ENCODE results near the gene SH3BP1.
"Not testable (repeated sequence)": the region's sequence is repeated elsewhere in the genome, so short reads cannot be mapped to it uniquely, and the experiment has no call there.

SH3BP1 gene

GRCh38 chr22:37690901-37691504, 51.5 kb downstream of the SH3BP1 start:
- CTCF ChIA-PET, result interaction anchor here (0.6 kb wide), 1 partner anchor 627 kb away, joined by 3 read pairs; no protein-coding TSS in a partner anchor

GRCh38 chr22:37692627-37693285, 53.3 kb downstream of the SH3BP1 start:
- no peak for DNase-seq (ENCODE audit: low spot score)
- H3K27ac ChIP-seq, result peak overlapping the region; percentile 99
- POLR2A ChIA-PET (ENCODE audit: low non-redundant PET), result no interaction called here
- no peak for TF ChIP-seq CTCF (conservative IDR thresholded peaks at IDR 0.05; ENCODE audit: low read depth)
- CTCF ChIA-PET, result no interaction called here

More at GRCh38 chr22:37690901-37691504, 51.5 kb downstream of the SH3BP1 start:
- H3K27ac ChIP-seq, result peak overlapping the region; percentile 99
- POLR2A ChIA-PET (ENCODE audit: low non-redundant PET), result no interaction called here
- peak; percentile 72 for DNase-seq (ENCODE audit: low spot score)
- TF ChIP-seq CTCF (conservative IDR thresholded peaks at IDR 0.05; ENCODE audit: low read depth), result no peak

- CTCF ChIA-PET; POLR2A ChIA-PET (ENCODE audit: low non-redundant PET); DNase-seq (ENCODE audit: low spot score): not testable (repeated sequence)
- H3K27ac ChIP-seq, result peak overlapping the region; percentile 99
Measured at GRCh38 chr22:37694131-37694530, 54.7 kb downstream of the SH3BP1 start.

GRCh38 chr22:37696260-37696656, 56.8 kb downstream of the SH3BP1 start:
- CTCF ChIA-PET, result interaction anchor here (0.8 kb wide), 1 partner anchor 113 kb away, joined by 4 read pairs; no protein-coding TSS in a partner anchor
- H3K27ac ChIP-seq, result peak overlapping the region; percentile 63
- POLR2A ChIA-PET (ENCODE audit: low non-redundant PET); DNase-seq (ENCODE audit: low spot score): not testable (repeated sequence)

- POLR2A ChIA-PET (ENCODE audit: low non-redundant PET), result no interaction called here
- DNase-seq (ENCODE audit: low spot score), result peak; percentile 87
- H3K27ac ChIP-seq, result peak within 1 kb of the TSS; percentile 63
- CTCF ChIA-PET, result interaction anchor here (0.8 kb wide), 1 partner anchor 112 kb away, joined by 4 read pairs; no protein-coding TSS in a partner anchor
- TF ChIP-seq CTCF (conservative IDR thresholded peaks at IDR 0.05; ENCODE audit: low read depth), result peak; percentile 75
Measured at GRCh38 chr22:37696657-37697537, 57.4 kb downstream of the SH3BP1 start, which contains the start of gene TRIOBP. Gene TRIOBP (plus strand): TSS chr22:37697048. CDS start chr22:37701366, 4,318 bp downstream.

- CTCF ChIA-PET, result no interaction called here
- no peak for DNase-seq (ENCODE audit: low spot score)
- H3K27ac ChIP-seq, result peak overlapping the region; percentile 63
- no peak for TF ChIP-seq CTCF (conservative IDR thresholded peaks at IDR 0.05; ENCODE audit: low read depth)
- POLR2A ChIA-PET (ENCODE audit: low non-redundant PET), result no interaction called here
Measured at GRCh38 chr22:37697538-37697835, 58.0 kb downstream of the SH3BP1 start.

GRCh38 chr22:37701141-37701786, 61.8 kb downstream of the SH3BP1 start:
- no peak overlapping the region for H3K27ac ChIP-seq
- ChIA-PET CTCF (no interaction called here), POLR2A (ENCODE audit: low non-redundant PET) (no interaction called here)
- no peak for TF ChIP-seq CTCF (conservative IDR thresholded peaks at IDR 0.05; ENCODE audit: low read depth)
- DNase-seq (ENCODE audit: low spot score), result no peak

Measured in RWPE1 (cell line).